H7 (cell line): ENCODE measurements around the gene GANAB. TPM values are rescaled to one million over a fixed set of nuclear protein-coding genes. Genes with fewer than 3 reads are reported as not detected.
A peak's percentile ranks its signal among the peaks of the same experiment; 100 is the strongest.

Source experiments
- DNase-seq: peaks from one replicate; pipeline ENCODE4 v3.0.0; 2012
- H3K27me3 ChIP-seq: 2 replicates; pipeline ENCODE4 v1.6.0; 2011; ENCODE audit warnings: mild to moderate bottlenecking, low read length; ENCODE audit not compliant: control insufficient read depth, insufficient read depth
- H3K36me3 ChIP-seq: replicated peaks from 2 replicates; pipeline ENCODE4 v1.5.1; 2011; ENCODE audit warnings: low read length; ENCODE audit not compliant: control insufficient read depth, insufficient read depth
- H3K4me3 ChIP-seq: 2 replicates; pipeline ENCODE4 v1.5.1; 2011; ENCODE audit warnings: low read depth, mild to moderate bottlenecking, control low read depth, low read length, moderate library complexity; ENCODE audit not compliant: insufficient read depth
- total RNA-seq: library from RNA; depleted of rRNA; stranded (reverse); fragments of >200 nt; shearing (Covaris generic); gene quantifications from 2 replicates; pipeline ENCODE4 v1.2.3, GENCODE V29; 2014

Gene GANAB
- total RNA-seq, 1 experiment from 2014 or later, result 181 TPM

DNA sequence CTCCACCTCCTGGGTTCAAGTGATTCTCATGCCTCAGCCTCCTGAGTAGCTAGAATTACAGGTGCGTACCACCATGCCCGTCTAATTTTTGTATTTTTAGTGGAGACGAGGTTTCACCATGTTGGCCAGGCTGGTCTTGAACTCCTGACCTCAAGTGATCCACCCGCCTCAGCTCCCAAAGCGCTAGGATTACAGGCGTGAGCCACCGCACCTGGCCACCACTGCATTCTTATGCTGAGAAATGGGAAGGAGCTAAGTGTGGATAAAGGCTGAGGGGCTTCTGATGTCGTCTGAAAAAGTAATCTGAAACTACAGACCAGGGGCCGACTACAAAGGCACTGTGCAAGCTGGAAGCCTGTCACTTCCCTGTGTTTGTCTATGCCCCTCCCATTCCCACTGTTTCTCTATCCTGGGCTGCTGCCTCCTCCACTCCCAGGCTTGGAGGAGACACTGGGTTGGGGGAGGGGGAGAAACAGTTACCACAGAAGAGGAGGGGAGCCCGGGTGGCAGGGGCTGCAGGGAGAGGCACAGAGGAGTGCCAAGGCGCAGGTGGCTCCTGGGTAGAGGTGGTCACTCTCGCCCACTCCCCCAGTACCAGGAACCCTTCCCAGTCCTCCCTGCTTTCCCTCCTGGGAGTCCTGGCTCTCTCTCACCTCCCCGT, 41.8 kb downstream of the GANAB start:
- DNase-seq, result peak; percentile 70

DNA sequence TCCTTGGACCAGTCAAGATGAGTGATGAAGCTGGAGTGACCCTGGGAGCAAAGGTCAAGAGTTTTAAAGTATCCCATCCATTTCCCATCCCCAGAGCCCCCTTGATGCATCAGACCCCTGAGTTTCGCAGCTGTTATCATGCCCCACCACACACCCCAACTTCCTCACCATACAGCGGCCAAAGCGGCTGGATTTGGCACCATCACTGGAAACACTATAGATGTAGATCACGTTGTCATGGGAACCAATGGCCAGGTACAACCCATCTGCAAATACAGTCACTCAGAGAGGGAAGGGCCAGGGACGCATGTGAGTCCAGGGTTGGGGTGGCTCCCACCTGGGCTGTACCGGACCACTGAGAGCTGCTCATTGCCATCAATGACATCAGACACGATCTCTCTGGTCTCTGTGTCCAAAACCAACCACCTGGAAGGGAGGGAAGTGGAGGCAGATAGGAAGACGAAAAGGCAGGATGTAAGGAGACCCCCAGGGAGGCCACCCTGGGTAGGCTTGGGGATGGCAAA, 42.6 kb downstream of the GANAB start:
- H3K36me3 ChIP-seq, result peaks cover 1% of the 10 kb centered on the region; the same call in 1 of the 2 replicates
- H3K27me3 ChIP-seq, result peaks cover 23% of the 10 kb centered on the region
- no peak for DNase-seq
- no peak overlapping the region for H3K4me3 ChIP-seq

More for the DNA sequence above, 41.8 kb downstream of the GANAB start:
- Histone ChIP-seq H3K36me3 (peaks cover 1% of the 10 kb centered on the region; the same call in 1 of the 2 replicates), H3K4me3 (no peak overlapping the region), H3K27me3 (peaks cover 23% of the 10 kb centered on the region)

DNA sequence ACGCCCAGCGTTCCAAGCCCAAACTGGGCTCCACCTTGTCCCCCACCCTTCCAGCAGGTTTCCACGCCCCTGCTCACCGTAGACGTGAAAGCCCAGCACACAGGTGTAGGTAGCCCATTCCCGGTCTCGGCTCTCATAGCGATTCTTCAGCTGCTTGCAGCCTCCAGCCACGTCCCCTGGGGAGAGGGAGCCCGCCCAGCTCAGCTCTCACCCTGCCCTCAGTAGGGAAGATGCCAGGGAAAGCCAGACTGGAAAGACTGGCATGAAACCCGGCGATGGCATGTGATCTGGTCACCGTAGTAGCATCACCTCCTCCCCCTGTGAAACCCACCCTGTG, 43.4 kb downstream of the GANAB start:
- H3K4me3 ChIP-seq, result peak overlapping the region; percentile 95
- peaks cover 5% of the 10 kb centered on the region for H3K36me3 ChIP-seq
- no peak for DNase-seq
- H3K27me3 ChIP-seq, result peaks cover 23% of the 10 kb centered on the region

DNA sequence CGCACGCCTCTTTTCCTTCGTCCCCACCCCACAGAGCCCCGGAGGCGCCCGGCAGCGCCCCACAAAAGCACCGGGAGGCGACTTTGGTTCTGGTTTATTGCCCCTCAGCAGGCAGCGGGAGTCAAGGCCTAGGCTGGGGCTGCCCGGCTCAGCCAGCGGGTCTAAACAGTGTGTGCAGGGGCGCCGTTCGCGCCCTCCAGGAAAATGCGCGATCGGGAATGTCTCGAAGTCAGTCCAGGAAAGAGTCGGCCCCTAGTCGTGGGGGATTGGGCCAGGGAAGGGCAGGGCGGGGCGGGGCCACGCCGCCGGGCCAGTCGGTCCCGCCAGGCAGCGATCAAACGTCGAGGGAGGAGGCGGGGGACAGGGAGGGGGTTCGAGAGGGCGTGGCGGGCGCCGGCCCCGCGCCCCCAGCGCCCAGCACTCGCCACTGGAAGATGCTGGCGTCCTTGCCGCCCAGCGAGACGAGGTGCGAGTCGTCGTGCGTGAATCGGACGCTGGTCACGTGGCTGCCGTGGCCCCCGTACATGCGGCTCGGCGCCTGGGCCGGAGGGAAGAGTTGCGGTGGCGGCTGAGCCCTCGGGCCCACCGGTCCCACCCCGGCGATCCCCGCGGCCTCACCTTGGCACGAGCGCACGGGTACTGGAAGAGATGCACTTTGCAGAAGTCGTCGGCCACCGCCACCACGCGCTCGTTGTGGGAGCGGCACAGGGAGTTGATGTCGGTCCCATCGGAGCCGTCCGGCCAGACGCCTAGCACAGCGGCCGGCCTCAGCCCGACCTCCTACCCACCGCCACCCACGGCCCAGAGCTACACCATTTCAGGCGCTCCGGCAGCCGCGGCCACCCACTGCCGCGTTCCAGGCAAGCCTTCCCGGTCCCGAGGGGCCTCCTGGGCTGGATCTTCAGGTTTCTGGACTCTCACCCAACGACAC, 44.0 kb downstream of the GANAB start:
- peak; percentile 97 for DNase-seq
- peaks cover 10% of the 10 kb centered on the region for H3K36me3 ChIP-seq
- H3K27me3 ChIP-seq, result peaks cover 23% of the 10 kb centered on the region
- H3K4me3 ChIP-seq, result peak overlapping the region; percentile 95

DNA sequence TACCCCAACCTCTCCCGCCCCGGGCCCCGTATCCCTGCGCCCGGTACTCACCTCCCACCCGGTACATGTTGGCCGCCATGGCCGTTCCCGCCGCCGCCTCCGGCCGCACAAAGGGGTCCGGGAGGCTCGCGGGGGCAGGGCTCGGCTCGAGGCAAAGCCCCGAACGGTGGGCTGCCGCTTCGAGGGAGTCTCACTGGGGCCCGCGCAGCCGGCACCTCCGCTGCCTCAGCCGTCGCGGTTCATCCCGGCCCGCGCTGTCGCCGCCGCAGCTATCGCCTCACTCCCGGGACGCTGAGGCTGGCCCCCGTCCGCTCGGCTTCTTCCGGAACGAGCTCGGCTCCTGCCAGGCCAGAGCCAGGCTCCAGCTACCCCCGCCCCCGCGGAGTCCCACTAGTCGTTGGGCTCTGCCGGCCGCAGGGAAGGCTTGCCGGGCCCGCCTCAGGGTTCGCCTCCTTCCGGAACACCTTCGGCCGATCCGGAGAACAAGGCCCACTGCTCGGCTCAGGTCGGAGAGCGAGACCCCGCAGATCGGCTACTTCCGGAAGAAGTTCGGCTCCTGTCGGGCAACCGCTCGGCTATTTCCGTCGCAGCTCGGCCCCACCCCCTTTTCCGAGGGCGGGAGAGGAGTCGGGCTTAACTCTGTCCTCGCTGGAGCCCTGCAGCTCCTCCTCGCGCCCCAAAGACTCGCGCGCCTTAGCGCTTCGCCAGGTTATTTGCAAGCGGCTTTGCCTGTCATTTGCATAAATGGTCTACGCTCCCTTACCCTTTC, 44.9 kb downstream of the GANAB start, which contains the start of gene MTA2:
Gene MTA2, minus strand, starts transcription at position 494 of the 769 bp plus-strand sequence. Its CDS starts 415 bp downstream, at position 79.
- Histone ChIP-seq H3K36me3 (peaks cover 14% of the 10 kb centered on the region), H3K27me3 (peaks cover 23% of the 10 kb centered on the region), H3K4me3 (peak within 1 kb of the TSS; percentile 95)
- DNase-seq, result peak; percentile 98

DNA sequence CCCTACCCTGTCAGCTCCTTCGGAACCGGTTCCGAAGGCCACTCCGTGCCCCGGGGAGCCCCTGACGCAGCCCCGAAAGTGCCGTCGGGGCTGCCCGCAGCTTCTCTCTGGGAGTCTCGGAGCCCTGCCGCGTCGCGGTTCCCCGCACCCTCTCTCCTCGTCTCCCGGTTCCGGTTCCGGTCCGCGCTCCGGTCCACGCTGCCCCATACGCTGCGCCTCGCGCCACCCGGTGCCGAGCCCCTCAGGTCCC, 45.4 kb downstream of the GANAB start:
- Histone ChIP-seq H3K27me3 (peaks cover 23% of the 10 kb centered on the region), H3K36me3 (peaks cover 18% of the 10 kb centered on the region), H3K4me3 (peak overlapping the region; percentile 95)
- peak; percentile 74 for DNase-seq

DNA sequence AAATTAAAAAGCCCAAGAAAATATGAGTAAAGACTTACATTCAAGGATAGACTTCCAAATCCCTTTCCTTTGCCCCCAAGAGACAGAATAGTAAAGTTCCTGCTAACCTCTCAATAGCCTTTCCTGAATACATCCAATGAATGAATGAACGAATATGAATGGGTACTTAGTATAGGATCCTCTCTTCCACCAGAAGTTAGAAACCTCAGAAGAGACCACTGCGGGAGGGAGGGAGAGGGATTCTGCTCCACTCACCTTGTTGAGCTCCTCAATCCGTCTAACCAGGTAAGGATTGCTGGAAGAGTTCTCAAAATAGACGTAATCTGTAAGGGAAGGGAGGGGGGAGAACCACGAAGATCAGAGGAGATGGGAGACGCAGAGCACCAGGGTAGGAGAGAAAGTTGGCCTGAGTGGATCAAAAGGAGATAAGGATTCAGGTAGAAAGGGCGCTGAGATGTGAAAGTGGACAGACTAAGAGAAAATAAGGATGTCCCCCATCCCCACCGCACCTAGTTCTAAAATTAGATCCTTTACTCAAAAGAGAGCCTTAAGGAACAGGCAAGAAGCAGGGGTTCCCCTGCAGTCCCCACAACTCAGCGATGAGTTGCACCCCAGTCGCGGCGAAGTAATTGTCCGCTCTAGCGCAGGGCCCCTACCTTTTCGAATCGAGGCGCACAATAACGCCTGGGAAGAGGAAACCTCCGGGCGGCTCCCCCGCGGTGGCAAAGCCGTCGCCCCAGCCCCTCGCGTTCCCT, 45.9 kb downstream of the GANAB start:
- Histone ChIP-seq H3K4me3 (peak overlapping the region; percentile 95), H3K27me3 (peaks cover 23% of the 10 kb centered on the region), H3K36me3 (peaks cover 23% of the 10 kb centered on the region)
- peak; percentile 57 for DNase-seq

DNA sequence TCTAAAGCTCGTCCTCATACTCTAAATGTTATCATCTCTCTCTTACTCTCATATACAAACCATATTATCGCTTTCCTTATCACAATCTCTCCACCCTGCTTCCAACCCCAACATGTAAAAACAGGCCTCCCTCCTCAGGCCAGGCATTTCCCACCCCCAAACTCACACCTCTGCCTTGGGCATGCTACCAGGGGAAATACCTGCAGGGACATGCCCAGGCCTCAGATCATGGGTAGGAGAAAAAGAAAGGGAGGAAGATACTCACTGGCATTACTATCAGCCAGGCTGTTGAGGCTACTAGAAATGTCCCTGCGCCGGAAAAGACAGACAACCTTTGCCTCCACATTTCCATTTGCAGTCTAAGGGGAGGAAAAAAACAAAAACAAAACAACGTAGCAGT, 46.5 kb downstream of the GANAB start:
- peaks cover 23% of the 10 kb centered on the region for H3K27me3 ChIP-seq
- no peak for DNase-seq
- peak overlapping the region; percentile 95; the same call in 1 of the 2 replicates for H3K4me3 ChIP-seq
- H3K36me3 ChIP-seq, result peaks cover 28% of the 10 kb centered on the region

DNA sequence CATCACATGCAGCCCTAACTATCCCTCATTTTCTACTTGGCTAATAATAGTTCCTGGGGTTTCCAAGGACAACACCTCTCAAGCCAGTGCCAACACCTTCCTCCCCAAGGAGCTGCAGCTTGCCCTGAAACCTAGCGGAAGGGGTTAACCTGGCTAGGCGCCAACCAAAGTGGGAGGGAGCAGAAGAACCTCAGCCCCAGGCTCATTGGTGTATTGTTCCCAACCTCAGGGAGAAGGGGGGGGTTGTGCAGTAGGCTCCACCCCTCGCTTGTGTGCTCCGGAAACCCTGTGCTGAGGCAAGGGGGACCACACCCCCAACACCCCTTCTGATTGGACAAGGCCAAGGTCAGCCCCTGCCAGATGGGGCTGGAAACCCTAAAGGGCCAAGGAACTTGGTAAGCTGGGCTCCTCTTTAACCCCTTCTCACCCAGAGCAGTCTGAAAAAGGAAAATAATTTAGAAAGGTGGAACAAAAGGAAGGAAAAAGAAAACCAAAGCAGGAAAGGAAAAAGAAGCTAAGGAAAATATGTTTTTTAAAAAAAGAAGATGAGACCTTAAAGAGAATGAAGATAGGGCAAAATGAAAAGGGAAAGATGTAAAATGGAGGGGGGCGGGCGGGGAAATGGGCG, 47.2 kb downstream of the GANAB start:
- peak; percentile 98 for DNase-seq
- Histone ChIP-seq H3K4me3 (no peak overlapping the region), H3K27me3 (peaks cover 23% of the 10 kb centered on the region), H3K36me3 (peaks cover 29% of the 10 kb centered on the region)

DNA sequence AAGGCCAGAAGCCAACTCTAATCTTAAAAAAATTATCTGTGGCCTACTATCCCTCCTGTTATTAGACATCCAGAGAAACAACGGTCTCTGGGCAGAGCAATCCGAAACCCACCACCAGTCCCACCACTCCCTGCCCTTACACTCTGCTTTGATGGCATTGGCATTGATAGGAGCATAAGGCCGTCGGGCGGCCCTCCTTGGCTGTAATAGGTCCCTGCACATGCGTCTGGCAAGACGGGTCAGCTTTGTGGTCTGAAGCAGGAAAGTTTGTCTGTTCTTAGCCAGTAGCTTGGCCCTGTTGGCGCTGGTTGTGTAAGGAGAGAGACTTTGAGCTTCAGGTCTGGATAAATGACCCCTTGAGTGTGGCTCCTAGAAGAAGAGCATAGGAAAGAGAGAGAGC, 51.3 kb downstream of the GANAB start:
- no peak for DNase-seq
- Histone ChIP-seq H3K36me3 (peaks cover 31% of the 10 kb centered on the region), H3K27me3 (no peaks in the 10 kb centered on the region), H3K4me3 (no peak overlapping the region)

DNA sequence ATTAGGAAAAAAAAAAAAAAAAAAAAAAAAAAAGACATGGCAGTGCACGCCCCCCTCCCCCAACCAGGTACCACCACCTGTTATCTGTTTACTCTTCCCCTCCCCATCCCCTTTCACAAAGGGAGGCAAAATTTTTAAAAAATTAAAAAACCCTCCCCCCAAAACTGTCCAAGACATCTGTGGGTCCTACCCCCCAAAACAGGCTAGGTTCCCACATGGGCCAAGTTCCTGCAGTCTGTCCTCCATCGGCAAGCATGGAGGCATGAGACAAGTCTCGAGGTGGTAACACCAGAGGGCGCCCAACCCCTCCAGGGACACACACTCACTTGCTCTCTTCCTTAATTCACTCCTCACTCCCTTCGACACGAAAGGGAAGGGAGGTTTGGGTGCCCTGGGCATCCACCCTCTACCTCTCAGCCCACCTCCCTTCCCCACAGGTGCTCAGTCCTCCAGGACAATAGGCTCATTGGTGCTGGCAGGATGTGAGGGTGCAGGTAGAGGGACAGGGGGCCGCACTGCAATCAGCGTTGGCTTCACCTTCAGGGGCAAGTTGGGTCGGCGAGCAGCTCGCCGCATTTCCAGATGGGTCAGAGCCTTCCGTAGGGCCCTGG, 52.9 kb downstream of the GANAB start:
- peaks cover 33% of the 10 kb centered on the region for H3K36me3 ChIP-seq
- H3K4me3 ChIP-seq, result no peak overlapping the region
- DNase-seq, result peak; percentile 83
- no peaks in the 10 kb centered on the region for H3K27me3 ChIP-seq

DNA sequence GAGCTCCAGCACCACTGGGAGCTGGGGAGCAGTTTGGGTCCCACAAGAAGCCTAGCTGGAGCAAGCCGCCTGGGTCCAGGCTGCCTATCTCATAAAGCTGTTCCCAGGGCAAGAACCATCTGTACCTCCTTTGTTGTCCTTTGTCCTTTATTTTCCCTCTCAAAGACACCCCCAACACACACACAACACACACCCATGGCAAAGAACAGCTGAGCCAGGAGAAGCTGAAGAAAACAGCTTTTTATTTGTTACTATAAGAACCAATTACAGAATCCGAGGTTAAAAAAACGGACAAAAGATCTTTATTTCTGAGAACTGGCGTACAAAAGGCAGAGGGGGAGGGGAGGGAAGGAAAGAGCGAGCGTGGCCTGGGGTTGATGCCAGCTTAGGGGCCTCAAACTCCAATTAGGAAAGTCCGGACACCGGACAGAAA, 53.4 kb downstream of the GANAB start:
- Histone ChIP-seq H3K27me3 (no peaks in the 10 kb centered on the region), H3K36me3 (peaks cover 29% of the 10 kb centered on the region), H3K4me3 (no peak overlapping the region)
- no peak for DNase-seq

DNA sequence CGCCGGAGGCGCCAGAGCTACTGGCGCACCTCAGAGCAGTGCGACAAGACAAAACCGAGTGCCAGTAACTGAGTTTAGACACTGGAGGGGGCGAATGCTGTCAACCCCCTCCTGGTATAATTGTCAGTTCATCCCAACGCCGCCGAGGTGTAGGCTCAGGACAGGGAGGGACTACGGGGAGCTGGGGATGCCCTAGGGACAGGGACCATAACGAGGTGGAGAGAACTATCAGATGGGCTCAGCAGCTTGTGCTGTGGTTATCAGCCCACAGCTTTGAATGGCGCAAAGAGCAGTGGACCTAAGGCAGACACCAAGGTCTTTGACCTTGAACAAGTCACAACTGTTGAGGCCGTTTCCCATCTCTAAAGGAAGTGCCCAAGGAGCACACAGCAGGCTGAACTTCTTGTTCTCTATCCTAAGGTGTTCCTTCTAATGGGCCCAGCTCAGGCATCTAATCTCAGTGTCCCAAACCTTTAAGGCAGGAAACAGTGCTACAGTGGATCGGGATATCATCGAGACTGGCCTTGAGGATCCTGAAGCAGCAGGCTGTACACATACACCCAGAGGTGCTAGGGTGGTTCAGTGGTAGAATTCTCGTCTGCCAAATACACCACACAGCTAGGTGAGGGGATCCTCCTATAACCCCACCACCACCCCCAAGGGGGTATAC, 54.1 kb downstream of the GANAB start:
- H3K36me3 ChIP-seq, result peaks cover 26% of the 10 kb centered on the region

More for the DNA sequence above, 54.1 kb downstream of the GANAB start:
- Histone ChIP-seq H3K4me3 (peak overlapping the region; percentile 51), H3K27me3 (no peaks in the 10 kb centered on the region)
- no peak for DNase-seq
